HG03103 (cell line): Measurements from ENCODE around the gene PLSCR3.

ENCODE experiments used
- ATAC-seq: cut with Tn5 transposase; IDR thresholded peaks from one replicate; pipeline ENCODE4 v1.9.1; 2021; ENCODE audit warnings: low read depth; ENCODE audit not compliant: unreplicated experiment

PLSCR3 gene

DNA sequence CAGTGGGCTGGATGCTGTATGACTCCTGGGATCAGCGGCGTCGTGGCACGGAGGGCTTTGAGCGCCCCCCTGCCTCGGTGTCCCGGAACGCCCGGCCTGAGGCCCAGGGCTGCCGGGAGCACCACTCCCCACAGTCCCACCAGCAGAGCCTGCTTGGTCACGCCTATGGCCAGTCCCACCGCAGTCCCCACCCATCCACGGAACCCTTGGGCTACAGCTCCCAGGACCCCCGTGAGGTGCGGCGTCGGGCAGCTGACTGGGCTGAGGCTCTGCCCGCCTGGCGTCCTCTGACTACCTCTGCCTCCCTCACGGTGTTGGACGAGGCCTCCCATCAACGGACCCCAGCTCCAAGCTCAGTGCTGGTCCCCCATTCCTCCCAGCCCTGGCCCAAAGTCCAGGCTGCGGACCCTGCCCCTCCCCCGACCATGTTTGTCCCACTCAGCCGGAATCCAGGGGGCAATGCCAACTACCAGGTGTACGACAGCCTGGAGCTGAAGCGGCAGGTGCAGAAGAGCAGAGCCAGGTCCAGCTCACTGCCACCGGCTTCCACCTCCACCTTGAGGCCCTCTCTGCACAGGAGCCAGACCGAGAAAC, 32.7 kb upstream of the PLSCR3 start:
- ATAC-seq, result no peak

GRCh38 chr17:7426203-7426863, 32.0 kb upstream of the PLSCR3 start:
- ATAC-seq, result no peak

GRCh38 chr17:7425756-7426155, 31.4 kb upstream of the PLSCR3 start:
- ATAC-seq, result no peak

DNA sequence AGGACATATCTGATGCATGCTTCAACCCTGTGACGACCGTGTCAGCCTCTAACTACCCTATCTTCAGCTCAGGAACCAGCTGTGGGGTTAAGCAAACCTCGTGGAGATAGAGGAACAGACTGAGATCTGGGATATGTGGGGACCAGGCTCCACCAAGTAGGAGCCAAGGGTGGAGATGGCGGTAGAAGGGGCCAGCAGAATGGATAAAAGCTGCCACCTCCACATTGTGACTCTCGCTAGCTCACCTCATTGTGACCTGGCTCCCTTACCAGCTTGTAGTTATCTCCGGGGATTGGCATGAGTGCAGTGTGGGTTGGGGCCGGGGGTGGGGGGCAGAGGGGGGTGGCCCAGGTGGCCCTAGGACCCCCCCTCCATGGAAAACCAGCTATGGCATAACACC, 31.0 kb upstream of the PLSCR3 start, which contains the start of gene SPEM2:
Gene SPEM2, plus strand, starts transcription at position 301 of the 400 bp plus-strand sequence. Its CDS starts 73 bp downstream, at position 374.
- no peak for ATAC-seq

GRCh38 chr17:7423679-7424078, 29.4 kb upstream of the PLSCR3 start:
- no peak for ATAC-seq

DNA sequence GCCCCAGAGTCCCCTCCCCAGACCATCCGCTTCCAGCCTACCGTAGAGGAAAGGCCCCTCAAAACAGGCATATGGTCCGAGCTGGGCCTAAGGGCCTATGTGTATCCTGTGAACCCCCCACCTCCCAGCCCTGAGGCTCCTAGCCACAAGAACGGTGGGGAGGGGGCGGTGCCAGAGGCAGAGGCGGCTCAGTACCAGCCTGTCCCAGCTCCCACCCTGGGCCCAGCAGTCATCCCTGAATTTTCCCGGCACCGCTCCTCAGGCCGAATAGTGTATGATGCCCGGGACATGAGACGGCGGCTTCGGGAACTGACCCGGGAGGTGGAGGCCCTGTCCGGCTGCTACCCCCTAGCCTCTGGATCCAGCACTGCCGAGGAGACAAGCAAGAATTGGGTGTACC, 26.9 kb upstream of the PLSCR3 start:
- ATAC-seq, result no peak

GRCh38 chr17:7419819-7420610, 25.7 kb upstream of the PLSCR3 start, which contains the start of gene SPEM1:
TSS of gene SPEM1 (plus strand) at chr17:7420324. CDS start at chr17:7420385, 61 bp downstream.
- no peak for ATAC-seq

DNA sequence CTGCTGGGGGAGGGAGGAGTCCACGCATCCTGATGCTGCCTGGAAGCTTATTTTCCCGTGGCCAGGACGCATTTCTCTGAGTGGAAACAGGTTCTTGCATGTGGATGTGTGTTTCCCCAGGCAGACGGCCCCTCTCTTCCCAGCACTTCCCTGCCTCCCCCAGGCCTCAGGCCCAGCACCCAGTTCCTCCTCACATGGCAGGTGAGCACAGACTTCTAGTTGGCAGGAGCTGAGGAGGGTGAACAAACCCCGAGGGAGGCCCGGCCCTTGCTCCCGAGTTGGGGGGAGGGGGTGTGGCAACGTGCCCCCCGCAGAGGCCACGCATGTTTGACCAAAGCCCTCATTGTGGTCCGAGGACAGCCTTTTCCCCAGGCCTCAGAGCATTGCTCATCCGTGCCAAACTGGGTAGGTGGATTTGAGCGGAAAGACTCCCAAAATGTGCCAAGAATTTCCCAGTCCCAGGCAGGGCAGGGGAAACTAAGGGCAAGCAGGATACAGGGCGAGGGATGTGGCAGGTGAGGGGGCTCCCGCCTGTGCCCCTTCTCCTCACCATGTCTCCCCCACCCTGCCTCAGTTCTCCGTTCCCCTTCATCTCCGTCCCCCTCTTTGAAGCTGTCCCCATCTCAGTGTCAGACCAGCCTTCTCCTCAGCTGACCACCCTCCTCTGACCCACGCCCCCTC, 24.3 kb upstream of the PLSCR3 start:
- no peak for ATAC-seq

DNA sequence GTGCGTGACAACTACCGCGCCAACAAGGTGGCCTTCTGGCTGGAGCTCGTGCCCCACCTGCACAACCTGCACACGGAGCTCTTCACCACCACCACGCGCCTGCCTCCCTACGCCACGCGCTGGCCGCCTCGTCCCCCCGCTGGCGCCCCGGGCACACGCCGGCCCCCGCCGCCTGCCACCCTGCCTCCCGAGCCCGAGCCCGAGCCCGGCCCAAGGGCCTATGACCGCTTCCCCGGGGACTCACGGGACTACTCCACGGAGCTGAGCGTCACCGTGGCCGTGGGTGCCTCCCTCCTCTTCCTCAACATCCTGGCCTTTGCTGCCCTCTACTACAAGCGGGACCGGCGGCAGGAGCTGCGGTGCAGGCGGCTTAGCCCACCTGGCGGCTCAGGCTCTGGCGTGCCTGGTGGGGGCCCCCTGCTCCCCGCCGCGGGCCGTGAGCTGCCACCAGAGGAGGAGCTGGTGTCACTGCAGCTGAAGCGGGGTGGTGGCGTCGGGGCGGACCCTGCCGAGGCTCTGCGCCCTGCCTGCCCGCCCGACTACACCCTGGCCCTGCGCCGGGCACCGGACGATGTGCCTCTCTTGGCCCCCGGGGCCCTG, 22.8 kb upstream of the PLSCR3 start:
- ATAC-seq, result no peak

- no peak for ATAC-seq
Observed at GRCh38 chr17:7416323-7416722, 22.0 kb upstream of the PLSCR3 start.

- no peak for ATAC-seq
Observed at GRCh38 chr17:7415784-7416183, 21.5 kb upstream of the PLSCR3 start.

- no peak for ATAC-seq
Observed at GRCh38 chr17:7414837-7415236, 20.5 kb upstream of the PLSCR3 start.

GRCh38 chr17:7413346-7413985, 19.1 kb upstream of the PLSCR3 start:
- no peak for ATAC-seq

DNA sequence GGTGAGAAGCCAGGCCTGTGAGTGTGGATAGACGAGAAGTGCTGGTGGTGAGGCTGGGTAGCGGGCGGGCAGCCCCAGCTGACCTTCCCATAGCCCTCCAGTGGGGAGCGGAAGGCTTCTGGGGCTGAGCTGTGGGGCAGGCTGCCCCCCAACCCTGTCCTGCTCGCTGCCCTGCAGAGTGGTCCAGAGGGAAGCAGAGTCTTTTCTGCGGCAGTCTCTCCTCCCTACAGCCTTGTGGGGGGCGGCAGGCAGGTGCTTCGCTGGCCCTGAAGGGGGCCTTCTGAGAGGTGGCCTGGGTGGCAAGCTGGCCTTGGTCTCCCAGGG, 17.1 kb upstream of the PLSCR3 start:
- ATAC-seq, result no peak

- no peak for ATAC-seq
Observed at GRCh38 chr17:7410634-7411426, 16.5 kb upstream of the PLSCR3 start.

- no peak for ATAC-seq
Observed at GRCh38 chr17:7409716-7410115, 15.4 kb upstream of the PLSCR3 start.

DNA sequence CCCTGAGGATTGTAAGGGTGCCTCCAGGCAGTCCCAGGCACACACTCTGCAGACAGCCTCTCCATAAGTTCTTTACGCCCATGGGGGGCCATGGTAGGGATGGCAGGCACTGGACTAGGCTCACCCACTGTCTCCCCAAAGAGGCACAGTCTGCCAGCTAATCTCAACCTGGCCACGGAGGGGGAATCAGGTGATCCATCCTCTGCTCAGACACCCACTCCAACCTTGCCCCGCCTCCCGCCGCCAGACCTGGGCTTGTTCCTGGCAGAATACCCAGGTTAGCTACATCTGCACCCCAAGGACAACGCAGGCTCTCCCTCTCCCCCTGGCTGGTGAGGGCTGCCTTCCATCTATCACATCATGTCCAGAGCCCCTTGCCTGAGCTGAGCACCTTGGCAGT, 14.5 kb upstream of the PLSCR3 start:
- no peak for ATAC-seq

- no peak for ATAC-seq
Observed at GRCh38 chr17:7408252-7408727, 14.0 kb upstream of the PLSCR3 start.

GRCh38 chr17:7407485-7408251, 13.3 kb upstream of the PLSCR3 start, which contains the start of gene NLGN2:
TSS of gene NLGN2 (plus strand) at chr17:7407845. CDS start at chr17:7408256, 411 bp downstream.
- ATAC-seq, result no peak
